Stimulated activated naive CD4-positive, alpha-beta T cell treated with Interleukin-2 at 50 U/mL for 16 hours (primary cell): ENCODE measurements around the gene SELPLG.
"Not testable (repeated sequence)": the region's sequence is repeated elsewhere in the genome, so short reads cannot be mapped to it uniquely, and the experiment has no call there.

ENCODE experiments used
- DNase-seq: peaks from one replicate; lab custom pipeline; 2025; lab: John Stamatoyannopoulos, UW

Gene SELPLG

DNA sequence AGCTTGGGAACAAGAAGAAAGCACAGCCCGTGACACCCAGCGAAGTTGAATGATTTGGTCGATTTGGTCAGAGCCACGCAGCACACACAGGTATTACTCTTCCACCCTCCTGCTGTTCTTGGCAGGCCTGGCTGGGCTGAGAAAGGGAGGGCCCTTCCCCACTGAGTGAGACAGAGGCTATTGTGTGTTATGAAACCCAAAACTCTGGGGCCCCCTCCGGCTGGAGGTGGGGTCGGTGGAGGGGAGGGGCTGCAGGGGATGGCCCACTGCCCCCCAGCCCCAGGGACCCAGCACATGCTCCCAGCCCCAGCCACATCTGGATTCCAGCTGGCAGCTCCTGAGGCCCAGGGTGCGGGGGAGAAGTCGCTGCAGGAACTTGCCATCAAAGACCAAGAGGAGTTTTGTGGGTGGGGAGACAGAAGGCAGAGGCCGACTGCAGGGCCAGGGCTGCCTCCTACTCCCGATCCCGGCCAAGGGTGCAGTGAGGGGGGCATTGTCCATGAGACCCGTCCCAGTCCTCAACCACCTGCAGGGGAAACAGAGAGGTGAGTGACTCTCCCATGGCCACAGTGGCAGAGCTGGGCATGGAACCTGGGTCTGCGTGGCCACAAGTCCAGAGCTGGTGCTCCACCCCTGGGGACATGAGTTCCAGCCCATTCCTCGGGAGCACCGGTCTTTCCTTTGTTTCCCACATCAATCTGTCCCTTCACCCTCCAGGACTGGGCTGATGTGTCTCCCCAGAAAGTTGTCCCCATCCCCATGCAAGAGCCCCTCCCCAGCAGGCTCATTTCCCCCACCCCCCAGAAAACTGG, 44.5 kb downstream of the SELPLG start:
- no peak for DNase-seq

DNA sequence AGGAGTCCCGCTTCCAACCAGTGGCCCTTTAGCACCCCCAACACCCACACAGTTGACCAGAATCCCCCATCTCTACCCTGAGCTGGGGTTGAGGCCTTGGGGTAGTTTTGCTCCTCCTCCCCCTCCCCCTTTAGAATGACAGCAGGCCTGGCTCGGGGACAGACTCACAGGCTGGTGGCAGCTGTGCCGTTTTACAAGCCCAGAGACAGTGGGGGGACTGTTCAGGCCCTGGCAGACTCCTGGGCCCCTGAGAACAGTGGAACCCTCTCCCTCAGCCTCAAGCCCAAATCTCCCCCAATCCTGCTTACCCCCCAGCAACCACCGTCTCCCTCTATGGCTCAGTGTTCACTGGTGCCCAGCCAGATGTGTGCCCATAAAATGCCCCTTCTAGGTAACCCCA, 45.9 kb downstream of the SELPLG start:
- no peak for DNase-seq

DNA sequence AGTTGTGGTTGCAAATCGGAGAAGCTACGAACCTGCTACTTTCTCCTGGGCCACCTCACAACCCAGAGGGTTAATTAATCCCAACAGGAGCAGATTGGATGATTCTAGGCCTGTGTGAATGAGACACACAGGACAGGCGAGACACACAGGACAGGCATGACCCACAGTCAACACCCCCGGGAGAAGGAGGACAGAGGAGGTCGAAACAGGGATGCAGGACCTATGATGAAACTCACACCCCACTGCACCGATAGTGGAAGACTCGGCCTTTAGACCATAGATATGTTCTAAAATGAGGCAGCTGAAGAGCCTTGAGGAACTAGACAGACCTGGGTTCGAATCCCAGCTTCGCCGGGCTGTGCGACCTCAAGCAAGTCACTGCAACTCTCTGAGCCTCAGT, 47.4 kb downstream of the SELPLG start:
- DNase-seq = no peak

DNA sequence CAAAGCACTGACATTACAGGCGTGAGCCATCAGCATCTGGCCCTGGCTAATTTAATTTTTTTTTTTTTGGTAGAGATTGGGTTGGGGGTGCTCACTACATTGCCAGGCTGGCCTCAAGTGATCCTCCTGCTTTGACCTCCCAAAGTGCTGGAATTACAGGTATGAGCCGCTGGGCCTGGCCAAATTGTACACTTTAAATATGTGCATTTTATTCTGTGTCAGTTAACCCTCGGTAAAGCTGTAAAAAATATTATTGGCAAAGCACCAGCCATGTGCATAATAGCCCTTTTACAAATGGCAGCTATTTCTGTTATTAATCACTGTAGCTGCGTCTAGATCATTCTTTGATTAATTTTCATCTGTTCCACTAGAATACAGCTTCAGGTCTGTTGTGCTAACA, 47.8 kb downstream of the SELPLG start:
- DNase-seq = no peak

DNA sequence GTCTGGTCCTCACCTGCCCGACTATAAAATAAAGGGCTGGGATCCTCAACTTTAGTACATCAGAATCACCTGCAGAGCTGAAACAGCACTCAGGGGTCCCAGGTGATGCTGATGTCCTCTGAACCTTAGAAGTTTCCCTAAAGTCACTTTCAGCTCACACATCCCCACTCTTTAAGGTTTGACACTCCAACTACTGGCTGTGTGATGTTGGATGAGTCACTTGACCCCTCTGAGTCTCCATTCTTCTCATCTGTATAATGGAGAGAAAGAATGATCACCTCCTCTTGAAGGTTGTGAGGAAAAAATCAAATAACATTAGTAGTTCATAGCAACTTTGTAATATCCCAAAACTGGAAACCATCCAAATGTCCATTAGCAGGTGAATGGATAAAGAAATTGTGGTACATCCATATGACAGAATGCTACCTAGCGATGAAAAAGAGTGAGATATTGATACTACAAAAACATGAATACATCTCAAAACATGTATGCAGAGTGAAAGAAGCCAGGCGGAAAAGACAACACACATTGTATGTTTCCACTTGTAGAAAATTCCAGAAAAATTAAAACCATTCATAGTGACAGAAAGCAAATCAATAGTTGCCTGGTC, 49.1 kb downstream of the SELPLG start:
- no peak for DNase-seq

DNA sequence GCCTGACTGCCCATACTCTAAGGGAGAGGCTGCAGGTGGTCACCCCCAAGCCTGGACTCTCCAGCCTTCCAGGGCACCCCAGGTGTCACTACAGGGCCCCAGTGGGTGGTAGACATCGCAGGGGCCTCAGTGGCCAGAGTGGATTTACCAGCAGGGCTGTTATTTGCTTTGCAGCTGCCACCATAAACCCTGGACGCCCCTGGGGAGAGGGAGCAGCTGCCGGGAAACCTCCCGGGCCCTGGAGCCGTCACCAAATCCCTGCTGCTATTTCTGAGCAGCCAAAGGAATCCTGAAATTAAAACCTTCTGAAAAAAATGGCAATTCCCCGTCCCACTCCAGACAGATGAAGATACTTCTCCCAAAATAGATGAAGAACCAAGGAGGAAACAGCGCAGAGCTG, 49.7 kb downstream of the SELPLG start:
- no peak for DNase-seq

DNA sequence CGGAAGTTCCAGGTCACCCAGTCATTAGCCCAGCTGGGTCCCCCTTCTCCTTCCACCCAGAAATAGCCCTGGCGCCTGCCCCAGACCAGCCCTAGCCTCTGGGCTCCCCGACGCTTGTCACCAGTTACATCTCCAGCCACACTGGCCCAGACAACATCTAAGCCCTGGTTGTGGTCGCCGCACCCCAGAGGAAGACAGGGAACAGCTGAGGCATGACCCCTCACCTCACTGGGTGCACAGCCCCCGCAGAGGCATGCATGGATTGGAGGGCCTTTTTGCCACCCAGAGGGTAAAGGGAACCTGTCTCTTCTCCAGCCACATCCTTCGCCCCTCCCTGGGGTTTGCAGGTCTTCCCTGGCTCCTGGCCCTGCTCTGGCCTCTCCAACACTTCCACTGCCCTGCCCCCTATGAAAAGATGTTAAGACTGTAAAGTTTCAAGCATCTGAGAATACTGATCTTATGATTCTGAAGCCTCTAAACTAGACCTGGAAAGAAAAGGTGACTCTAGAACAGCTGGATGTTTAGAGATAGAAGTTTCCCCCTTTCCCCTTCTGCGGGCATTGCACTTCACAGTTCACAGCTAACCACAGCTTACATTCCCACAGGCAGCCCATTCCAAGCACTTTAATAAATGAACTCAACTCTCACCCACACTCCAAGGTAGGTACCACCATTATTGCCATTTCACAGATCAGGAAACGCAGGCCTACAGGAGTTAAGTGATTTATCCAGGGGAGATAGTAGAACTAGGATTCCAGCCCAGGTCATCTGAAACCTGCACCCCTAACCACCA, 50.5 kb downstream of the SELPLG start:
- no peak for DNase-seq

DNA sequence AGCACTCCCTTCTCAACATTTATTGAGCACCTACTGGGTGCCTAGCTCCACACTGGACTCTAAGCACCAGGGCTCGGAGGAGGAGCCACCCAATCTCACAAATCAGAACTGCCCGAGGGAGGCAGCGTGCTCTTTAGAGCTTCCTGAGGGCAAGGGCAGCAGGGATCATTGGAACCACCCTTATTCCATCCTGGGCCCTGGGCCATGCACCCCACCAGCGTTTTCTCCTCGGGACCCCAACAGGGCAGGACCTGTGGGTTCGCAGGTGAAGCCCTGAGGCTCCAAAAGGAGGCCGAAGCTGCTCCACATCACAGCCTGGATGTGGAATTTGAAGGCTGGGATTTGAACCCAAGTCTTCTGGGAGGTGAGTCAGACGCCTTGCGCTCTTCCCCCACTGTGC, 51.2 kb downstream of the SELPLG start:
- DNase-seq = no peak

DNA sequence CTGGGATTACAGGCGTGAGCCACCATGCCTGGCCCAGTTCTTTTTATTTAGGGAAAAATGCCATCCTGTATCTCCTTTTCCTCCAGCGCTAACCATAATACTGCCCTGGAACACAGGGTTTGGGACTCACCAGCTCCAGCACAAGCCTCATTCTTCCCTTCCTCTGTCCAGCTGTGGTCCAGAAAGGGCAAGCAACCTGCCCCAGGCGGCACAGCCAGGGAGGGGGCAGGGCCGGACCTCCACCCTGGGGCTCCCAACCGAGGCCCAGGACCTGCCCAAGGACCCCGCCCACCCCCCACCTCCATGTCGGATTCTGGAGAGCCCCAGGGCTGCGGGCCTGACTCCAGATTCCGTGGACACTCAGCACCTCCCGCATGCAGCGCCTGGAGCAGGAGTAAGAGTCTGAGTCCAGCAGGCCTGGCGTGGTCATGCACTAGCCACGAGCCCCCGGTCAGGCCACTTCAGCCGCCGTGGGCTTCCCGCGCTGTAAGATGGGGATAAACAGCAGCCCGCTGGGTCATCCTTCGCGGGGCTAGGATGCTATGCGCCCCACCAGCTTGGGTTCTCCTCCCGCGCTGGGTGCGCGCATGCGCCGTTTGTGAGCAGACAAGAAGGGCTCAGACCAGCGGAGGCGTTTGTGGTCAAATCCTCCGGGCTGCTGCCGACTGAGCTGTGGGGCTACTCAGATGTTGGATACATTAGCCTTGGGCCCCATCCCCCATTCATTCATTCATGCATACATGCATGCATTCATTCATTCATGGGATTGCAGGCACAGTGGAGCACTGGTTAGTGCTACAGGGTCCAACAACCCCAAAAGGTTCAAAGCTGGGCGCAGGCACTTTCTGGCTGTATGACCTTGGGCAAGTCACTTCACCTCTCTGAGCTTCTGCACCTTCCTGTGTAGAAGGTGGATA, 52.1 kb downstream of the SELPLG start:
- DNase-seq = no peak

DNA sequence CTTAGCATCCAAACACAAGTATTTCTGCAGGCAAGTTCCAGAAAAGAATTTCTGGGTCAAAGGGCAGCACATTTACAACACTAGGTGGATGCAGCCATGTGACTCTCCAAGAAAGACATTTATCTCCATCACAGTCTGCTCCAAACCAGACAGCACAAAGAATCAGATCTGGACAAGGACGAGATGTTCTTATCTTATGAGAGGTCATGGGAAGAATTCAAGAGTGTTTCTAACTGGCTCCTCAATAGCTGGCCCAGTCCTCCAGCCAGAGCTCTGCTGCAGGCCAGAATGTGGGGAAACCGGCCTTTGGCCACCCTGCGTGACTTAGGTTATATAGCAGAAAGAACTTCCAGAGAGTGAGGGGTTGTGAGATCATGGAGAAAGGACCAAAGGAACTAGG, 53.2 kb downstream of the SELPLG start:
- DNase-seq = no peak

DNA sequence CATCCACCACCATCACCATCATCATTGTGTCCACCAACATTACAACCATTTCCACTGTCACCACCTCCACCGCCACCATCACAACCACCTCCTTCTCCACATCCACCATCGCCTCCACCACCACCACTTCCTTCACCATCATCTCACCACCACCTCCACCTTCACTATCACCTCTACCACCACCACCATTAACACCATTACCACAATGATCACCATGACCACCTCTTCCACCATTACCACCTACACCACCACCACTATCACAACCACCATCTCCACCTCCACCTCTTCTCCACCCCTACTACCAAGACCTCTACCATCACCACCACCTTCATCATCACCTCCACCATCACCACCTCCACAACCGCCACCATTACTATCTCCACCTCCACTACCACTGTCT, 54.9 kb downstream of the SELPLG start:
- DNase-seq = no peak

DNA sequence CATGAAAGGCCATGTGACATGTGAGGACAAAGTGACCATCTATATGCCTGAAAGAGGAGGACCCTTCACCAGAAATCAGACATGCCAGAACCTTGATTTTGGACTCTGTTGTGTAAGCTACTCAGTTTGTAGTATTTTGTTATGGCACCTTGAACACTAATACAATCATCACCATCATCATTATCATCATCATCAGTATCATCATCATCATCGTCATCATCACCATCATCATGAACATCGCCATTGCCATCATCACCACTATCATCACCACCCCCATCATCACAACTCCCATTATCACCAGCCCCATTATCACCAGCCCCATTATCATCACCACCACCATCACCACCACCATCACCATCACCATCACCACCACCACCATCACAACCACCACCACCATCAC, 55.4 kb downstream of the SELPLG start:
- no peak for DNase-seq

DNA sequence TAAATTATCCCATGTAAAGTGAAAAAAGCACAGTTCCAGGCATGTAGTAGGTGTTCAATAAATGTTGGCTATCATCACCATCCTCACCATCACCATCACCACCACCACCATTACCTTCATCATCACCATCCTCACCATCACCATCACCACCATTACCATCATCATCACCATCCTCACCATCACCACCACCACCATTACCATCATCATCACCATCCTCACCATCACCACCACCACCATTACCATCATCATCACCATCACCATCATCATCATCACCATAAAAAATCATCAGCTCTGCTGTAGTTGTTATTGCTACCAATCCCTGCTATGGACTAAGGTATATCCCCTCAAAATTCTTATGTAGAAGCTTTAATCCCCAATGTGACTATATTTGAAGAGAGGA, 56.2 kb downstream of the SELPLG start:
- DNase-seq = no peak

DNA sequence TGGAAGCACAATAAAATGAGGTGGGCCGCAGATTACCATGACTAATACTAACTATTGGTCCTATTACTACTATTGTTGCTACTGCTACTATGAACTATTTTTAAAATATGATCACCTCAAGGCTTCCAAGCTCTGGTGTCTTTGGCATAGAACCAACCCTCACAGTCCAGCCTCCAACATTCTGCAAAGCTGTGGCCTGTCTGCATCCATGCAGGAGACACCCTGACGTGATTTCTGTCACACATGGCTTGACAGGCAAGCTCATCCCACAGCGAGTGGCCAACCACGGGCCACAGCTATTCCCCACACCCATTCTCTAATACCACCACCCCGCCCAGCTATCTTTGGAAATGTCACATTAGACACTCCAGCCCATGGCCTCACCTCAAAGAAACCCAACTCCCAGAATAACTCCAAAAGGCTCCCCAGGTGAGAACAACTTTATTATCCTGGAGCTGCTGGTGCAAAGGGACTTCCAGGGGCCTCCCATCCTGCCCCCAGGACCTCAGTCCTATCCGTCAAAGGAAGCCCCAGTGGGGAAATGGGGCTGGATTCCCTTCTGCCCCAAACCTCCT, 56.9 kb downstream of the SELPLG start:
- DNase-seq = no peak

DNA sequence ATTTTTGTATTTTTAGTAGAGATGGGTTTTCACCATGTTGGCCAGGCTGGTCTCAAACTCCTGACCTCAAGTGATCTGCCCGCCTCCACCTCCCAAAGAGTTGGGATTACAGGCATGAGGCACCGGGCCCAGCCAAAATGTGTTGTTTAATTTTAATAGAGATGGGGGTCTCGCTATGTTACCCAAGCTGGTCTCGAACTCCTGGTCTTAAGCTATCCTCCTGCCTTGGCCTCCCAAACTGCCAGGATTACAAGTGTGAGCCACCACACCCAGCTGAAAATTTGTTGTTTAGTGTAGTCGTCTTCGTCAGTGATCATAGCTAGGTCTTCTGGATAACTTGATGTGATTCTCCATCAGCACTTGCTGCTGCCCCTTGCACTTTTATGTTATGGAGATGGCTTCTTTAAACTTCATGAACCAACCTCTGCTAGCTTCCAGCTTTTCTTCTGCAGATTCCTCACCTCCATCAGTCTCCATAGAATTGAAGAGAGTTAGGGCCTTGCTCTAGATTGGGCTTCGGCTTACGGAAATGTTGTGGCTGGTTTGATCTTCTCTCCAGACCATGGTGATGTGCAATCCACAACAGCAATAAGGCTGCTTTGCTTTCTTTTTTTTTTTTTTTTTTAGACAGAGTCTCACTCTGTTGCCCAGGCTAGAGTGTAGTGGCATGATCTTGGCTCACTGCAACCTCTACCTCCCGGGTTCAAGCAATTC, 58.3 kb downstream of the SELPLG start:
- DNase-seq = no peak

DNA sequence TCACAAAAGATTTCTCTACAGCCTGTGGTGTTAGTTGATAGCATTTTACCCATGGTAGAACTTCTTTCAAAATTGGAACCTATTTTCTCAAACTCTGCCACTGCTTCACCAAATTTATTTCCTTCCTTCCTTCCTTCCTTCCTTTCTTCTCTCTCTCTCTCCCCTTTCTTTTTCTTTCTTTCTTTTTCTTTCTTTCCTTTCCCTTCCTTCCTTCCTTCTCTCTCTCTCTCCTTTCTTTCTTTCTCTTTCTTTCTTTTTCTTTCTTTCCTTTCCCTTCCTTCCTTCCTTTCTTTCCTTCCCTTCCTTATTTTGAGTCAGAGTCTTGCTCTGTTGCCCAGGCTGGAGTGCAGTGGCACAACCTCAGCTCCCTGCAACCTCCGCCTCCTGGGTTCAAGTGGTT, 59.4 kb downstream of the SELPLG start:
- not testable (repeated sequence) for DNase-seq

DNA sequence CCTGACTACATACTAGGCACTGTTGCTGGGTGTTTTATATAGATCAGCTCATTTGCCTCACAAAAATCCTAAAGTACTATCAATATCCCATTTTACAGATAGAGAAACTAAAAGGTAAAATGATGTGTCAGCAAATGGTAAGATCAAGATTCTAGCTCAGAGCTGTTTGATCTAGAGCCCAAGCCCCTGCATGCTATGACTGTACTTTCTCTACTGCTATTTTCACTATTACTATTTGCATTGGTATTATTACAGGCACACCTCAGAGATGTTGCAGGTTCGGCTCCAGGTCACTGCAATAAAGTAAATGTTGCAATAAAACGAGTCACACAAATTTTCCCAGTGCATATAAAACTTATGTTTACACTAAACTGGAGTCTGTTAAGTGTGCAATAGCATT, 60.4 kb downstream of the SELPLG start:
- no peak for DNase-seq

DNA sequence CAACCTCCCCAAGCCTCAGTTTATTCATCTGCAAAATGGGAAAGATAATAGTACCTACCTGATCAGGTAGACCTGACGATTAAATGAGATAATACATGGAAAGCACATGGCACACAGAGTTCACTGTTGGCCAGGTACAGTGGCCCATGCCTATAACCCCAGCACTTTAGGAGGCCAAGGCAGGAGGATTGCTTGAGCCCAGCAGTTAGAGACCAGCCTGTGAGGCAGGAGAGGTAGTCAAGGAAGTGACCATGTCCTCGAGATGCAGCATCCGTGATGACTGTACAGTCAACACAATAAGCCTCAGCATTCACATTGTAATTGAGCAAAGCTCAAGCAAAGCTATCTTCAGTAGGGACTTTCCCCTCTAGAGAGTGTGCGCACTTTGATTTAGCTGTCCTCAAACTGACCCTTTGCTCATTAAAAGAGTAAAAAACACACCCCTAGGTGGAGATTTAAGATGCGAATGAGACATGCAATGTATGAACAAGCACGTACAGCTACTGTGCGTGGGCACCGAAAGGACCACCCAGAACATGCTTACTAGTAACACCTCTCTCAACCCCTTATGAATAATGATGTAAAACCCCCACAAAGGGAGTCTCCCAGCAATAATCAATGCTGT, 61.4 kb downstream of the SELPLG start:
- DNase-seq = no peak
